ENCODE data around the gene GRK5. TPM values are rescaled to one million over a fixed set of nuclear protein-coding genes. Genes with fewer than 3 reads are reported as not detected.

The GRK5 gene
- total RNA-seq, 2 donors from 2014 or later: 85.3 to 90.2 TPM

GRCh38 chr10:119447823-119448546, 240.6 kb downstream of the GRK5 start:
- Histone ChIP-seq H3K4me3 (no peak overlapping the region), H3K4me1 (ENCODE audit: control insufficient read depth in 1 of 2, low read depth in 2 of 2) (peaks cover 17 to 48% of the 10 kb centered on the region in 2 donors), H3K27me3 (replicated peaks; ENCODE audit: insufficient read depth) (no peaks in the 10 kb centered on the region), H3K36me3 (peaks cover 46% of the 10 kb centered on the region), H3K27ac (no peak overlapping the region), H3K9me3 (no peaks in the 10 kb centered on the region)
- ATAC-seq (ENCODE audit: insufficient number of reproducible peaks, low FRiP score, low read depth) (no peak), DNase-seq (ENCODE audit: low spot score) (no peak)
- no peak for TF ChIP-seq CTCF (IDR thresholded peaks at IDR 0.05)

- no peak for TF ChIP-seq CTCF (IDR thresholded peaks at IDR 0.05)
- Histone ChIP-seq H3K27me3 (replicated peaks; ENCODE audit: insufficient read depth) (no peaks in the 10 kb centered on the region), H3K4me3 (no peak overlapping the region), H3K27ac (peak overlapping the region; percentile 94), H3K36me3 (peaks cover 49% of the 10 kb centered on the region), H3K9me3 (no peaks in the 10 kb centered on the region), H3K4me1 (ENCODE audit: control insufficient read depth in 1 of 2, low read depth in 2 of 2) (peaks cover 17 to 48% of the 10 kb centered on the region in 2 donors)
- no peak for DNase-seq (ENCODE audit: low spot score)
- no peak for ATAC-seq (ENCODE audit: insufficient number of reproducible peaks, low FRiP score, low read depth)
Measured at GRCh38 chr10:119448628-119449584, 241.5 kb downstream of the GRK5 start.

- Histone ChIP-seq H3K9me3 (no peaks in the 10 kb centered on the region), H3K36me3 (peaks cover 55% of the 10 kb centered on the region), H3K27me3 (replicated peaks; ENCODE audit: insufficient read depth) (no peaks in the 10 kb centered on the region), H3K4me1 (ENCODE audit: control insufficient read depth in 1 of 2, low read depth in 2 of 2) (peaks cover 17 to 47% of the 10 kb centered on the region in 2 donors), H3K4me3 (peak overlapping the region; percentile 37), H3K27ac (peak overlapping the region; percentile 94)
- ATAC-seq (ENCODE audit: insufficient number of reproducible peaks, low FRiP score, low read depth) (peak; percentile 97), DNase-seq (ENCODE audit: low spot score) (peak; percentile 89)
- TF ChIP-seq CTCF (IDR thresholded peaks at IDR 0.05): no peak
Measured at GRCh38 chr10:119449760-119450461, 242.5 kb downstream of the GRK5 start.

GRCh38 chr10:119450606-119451299, 243.4 kb downstream of the GRK5 start:
- no peaks in the 10 kb centered on the region for H3K9me3 ChIP-seq
- H3K36me3 ChIP-seq: peaks cover 61% of the 10 kb centered on the region
- DNase-seq (ENCODE audit: low spot score) (no peak), ATAC-seq (ENCODE audit: insufficient number of reproducible peaks, low FRiP score, low read depth) (no peak)
- no peak for TF ChIP-seq CTCF (IDR thresholded peaks at IDR 0.05)
- H3K4me3 ChIP-seq: peak overlapping the region; percentile 37
- H3K4me1 ChIP-seq (ENCODE audit: control insufficient read depth in 1 of 2, low read depth in 2 of 2): peaks cover 17 to 44% of the 10 kb centered on the region in 2 donors
- peak overlapping the region; percentile 94 for H3K27ac ChIP-seq
- no peaks in the 10 kb centered on the region for H3K27me3 ChIP-seq (replicated peaks; ENCODE audit: insufficient read depth)
